Fibroblast of pulmonary artery (primary cell): ENCODE results near the gene ACTR5.
"Not testable (repeated sequence)": the region's sequence is repeated elsewhere in the genome, so short reads cannot be mapped to it uniquely, and the experiment has no call there.

Source experiments
- DNase-seq: peaks from one replicate; pipeline ENCODE4 v3.0.0-alpha.2; 2010; ENCODE audit warnings: low read depth
- H3K4me3 ChIP-seq: replicated peaks from 2 replicates; pipeline ENCODE4 v1.5.1; 2011; ENCODE audit warnings: low read depth, mild to moderate bottlenecking, control low read depth, low read length, moderate library complexity
- CTCF ChIP-seq: IDR thresholded peaks from 2 replicates; pipeline ENCODE4 v1.5.1; 2011; ENCODE audit warnings: mild to moderate bottlenecking, control low read depth, low read length, inconsistent platforms; ENCODE audit errors: missing control alignments

The ACTR5 gene

DNA sequence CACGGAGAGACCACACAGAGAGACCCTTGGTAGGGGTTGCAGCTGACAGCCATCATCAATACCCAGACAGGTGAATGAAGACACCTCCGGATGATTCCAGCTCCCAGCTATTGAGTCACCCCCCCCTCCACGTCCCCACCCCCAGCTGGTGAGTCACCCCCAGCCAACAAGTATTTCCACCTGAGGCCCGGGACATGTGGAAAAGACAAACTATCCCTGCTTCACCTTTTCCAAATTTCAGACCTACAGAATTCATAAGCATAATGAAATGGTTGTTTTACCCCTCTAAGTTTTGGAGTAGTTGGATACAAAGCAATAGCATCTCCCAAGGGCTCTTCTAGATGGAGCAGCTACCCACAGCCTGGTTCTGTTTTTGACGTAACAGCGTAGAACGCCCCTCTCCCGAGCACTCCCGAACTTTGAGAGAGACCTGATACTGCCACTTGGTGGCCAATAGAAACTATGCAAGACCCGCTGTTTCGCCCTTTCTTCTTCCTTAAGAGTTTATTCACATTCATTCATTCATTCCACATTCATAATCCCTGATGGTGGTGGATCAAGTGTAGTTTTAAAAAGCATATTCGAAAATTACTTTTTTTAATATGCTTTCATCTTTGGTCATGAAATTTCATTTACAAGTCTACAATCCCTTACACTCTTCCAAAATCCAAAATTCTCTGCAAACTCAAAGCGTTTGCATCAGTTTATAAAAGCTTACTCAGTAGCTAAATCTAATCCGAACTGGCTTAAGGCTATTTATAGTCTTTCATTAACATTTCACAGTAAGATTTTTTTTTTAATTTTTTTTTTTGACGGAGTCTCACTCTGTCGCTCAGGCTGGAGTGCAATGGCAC is 42.2 kb downstream of the ACTR5 start:
- peak; percentile 67 for DNase-seq
- no peak overlapping the region for H3K4me3 ChIP-seq
- TF ChIP-seq CTCF: peak; percentile 68

DNA sequence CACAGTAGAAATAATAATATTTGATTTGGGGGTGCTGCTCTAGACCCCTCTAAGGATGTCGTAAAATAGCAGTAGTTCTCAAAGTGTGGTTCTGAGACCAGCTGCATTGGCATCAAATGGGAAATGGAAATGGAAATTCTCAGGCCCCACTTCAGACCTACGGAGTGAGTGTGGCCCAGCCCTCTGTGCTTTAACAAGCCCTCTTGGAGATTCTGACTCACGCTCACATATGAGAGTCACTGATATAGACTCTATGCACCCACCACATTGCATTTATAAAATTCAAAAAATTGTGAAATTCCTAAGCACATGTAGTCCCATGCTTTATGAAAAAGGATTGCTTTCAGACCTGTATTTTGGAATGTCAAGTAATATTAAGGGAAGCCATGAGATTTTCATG is 43.0 kb downstream of the ACTR5 start:
- no peak for DNase-seq
- no peak for TF ChIP-seq CTCF
- H3K4me3 ChIP-seq: no peak overlapping the region

DNA sequence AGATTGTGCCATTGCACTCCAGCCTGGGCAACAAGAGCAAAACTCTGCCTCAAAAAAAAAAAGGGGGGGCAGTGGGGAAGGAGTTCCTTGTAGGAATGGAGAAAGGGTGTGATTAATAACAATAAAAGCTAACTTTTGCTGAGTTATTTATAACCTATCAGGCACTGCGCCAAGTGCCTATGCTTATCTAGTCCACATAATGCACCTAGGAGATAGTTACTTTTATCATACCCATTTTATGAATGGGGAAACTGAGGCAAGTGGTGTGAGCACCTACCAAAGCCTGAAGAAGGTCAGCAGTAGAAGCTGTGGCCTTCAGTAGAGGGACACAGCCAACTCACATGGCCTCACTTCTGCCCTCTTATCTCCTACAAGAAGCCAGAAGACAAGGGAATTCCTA is 43.7 kb downstream of the ACTR5 start:
- H3K4me3 ChIP-seq: no peak overlapping the region
- TF ChIP-seq CTCF: no peak
- DNase-seq: no peak

GRCh38 chr20:38794057-38794456 is 45.8 kb downstream of the ACTR5 start:
- not testable (repeated sequence) for DNase-seq, H3K4me3 ChIP-seq

GRCh38 chr20:38798266-38798665 is 50.0 kb downstream of the ACTR5 start:
- no peak for DNase-seq
- no peak for TF ChIP-seq CTCF
- no peak overlapping the region for H3K4me3 ChIP-seq

DNA sequence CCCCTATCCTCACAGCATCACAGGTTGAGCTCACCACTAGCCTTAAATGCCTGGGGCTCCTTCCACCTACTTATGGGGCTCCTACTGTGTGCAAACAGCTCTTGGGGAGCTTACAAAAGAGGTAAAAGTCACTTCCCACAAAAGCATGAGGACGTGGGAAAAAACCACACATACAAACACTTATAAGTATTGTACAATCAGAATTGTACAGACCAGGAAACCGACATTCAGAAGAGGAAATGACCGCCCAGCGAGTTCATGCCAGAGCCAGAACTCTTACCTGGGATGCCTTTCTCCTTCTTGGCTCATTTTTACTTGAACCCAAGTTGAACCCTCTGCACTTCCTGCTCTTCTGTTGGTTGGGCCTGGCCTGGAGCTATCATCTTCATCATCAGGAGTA is 50.9 kb downstream of the ACTR5 start:
- TF ChIP-seq CTCF: no peak
- H3K4me3 ChIP-seq: no peak overlapping the region
- peak; percentile 32 for DNase-seq

DNA sequence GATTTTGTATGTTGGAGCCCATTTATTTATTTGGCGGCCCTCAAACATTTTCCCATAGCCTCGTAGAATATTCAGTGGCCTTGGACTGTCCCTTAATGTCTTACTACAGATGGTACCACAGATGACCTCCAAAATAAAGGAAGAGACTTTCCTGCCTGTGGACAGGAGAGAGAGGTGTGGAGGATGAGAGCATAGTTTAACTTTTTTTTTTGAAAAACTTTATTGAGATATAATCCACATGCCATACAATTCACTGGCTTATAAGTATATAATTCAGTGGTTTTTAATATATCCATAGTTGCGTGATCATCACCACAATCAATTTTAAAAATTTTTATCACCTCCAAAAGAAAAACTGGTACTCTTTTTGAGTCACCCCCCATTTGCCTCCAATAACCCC is 52.6 kb downstream of the ACTR5 start:
- H3K4me3 ChIP-seq: no peak overlapping the region
- TF ChIP-seq CTCF: no peak
- DNase-seq: no peak
